HG03045 (cell line): ENCODE results near the gene SRGAP1.
A peak's percentile ranks its signal among the peaks of the same experiment; 100 is the strongest.
"Not testable (repeated sequence)": the region's sequence is repeated elsewhere in the genome, so short reads cannot be mapped to it uniquely, and the experiment has no call there.

Experiments
- ATAC-seq: cut with Tn5 transposase; IDR thresholded peaks from one replicate; pipeline ENCODE4 v1.9.1; 2021; ENCODE audit warnings: mild to moderate bottlenecking, moderate library complexity; ENCODE audit not compliant: unreplicated experiment

Gene SRGAP1

GRCh38 chr12:64186789-64187188 is 342.3 kb downstream of the SRGAP1 start:
- ATAC-seq = peak; percentile 81

DNA sequence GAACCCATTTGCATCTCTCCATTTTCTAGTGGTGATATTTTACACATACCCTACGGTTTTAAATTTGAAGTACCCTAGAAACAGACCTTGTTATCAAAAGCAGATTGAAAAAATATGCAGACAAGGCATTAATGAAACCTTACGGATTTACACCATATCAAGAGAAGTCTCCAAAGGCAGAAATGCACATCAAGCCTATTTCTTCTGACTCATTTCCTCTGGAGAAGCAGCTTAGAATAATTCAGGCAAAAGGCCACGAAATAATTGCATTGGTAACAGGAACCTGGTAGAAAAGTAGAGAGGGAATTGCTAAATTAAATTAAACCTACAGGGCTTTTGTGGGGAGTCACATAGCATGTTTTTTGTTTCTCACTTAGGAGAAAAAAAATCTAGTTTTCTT is 342.9 kb downstream of the SRGAP1 start:
- no peak for ATAC-seq

DNA sequence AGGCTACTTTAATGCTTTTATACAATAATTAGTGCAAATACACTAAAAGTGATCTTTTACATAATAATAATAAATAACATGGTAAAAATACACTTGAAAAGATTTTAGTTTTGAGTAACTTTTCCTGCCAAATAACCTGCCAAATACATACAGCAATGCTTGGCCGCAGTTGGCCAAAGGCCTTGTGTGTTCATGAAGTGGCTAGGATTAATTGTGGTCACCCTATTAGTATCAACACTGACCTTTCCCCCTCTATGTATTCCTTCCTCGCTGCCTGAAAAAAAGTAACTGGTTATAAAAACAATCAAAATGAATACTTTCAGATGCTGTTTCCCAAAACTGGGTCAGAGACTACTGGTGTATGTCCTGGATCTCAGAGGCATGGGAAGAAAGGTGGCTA is 343.3 kb downstream of the SRGAP1 start:
- ATAC-seq = no peak

- no peak for ATAC-seq
Observed at GRCh38 chr12:64189530-64189929, 345.0 kb downstream of the SRGAP1 start.

GRCh38 chr12:64190140-64190539 is 345.6 kb downstream of the SRGAP1 start:
- no peak for ATAC-seq

DNA sequence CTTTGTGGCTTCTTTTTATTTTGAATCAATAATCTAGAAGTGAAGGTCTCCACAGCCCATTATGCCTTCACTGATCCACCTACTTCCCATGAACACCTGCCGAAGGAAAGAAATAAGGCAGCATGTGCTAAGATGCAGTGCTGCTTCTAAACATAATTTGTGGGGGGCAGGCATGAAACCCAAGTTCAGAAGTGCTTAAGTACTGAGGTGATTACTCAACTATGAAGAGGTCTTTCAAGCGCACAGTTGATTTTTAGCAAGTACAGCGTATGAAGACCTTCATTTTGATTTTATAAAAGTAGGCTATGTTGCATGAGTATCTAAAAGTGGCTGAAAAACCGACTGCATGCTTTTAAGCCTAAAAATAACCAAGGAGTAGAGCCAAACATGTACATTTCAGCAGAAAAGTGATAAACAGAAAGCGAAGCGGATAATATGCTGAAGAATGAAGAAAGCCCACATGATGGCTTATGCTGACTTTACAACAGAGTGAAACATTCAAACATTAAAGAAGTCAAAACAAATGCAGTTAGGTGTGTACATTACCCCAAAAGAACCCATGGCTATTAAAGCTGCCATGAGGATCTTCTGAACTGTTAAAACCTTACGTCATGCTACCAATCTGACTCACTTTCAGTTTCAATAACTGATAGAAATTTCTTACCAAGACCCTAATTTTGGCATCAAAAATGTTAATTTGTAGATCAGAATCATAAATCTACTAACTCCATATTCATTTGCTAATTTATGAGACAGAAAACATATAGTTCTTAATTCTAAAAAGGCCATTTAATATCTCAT is 348.3 kb downstream of the SRGAP1 start:
- peak; percentile 93 for ATAC-seq

DNA sequence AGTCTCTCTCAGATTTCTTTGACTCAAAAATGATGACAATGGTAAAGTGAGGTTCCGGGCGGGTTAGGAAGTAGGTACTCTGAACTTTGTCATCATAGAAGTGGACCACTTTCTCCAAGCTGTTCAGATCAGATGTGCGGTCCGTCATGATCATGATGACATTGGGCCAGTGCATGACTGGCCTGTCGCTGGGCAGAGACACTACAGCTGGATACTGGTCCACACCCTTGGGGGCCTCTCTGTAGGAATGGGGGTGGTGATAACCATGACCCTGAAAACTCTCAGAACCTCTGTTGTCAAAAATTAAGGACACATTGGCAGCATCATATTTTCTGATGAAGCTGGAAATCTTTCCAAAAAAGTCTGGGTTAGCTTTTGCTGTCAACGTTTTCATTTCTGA is 349.4 kb downstream of the SRGAP1 start:
- no peak for ATAC-seq

- no peak for ATAC-seq
Observed at GRCh38 chr12:64194333-64195149, 350.0 kb downstream of the SRGAP1 start.

GRCh38 chr12:64195841-64196240 is 351.3 kb downstream of the SRGAP1 start:
- not testable (repeated sequence) for ATAC-seq

DNA sequence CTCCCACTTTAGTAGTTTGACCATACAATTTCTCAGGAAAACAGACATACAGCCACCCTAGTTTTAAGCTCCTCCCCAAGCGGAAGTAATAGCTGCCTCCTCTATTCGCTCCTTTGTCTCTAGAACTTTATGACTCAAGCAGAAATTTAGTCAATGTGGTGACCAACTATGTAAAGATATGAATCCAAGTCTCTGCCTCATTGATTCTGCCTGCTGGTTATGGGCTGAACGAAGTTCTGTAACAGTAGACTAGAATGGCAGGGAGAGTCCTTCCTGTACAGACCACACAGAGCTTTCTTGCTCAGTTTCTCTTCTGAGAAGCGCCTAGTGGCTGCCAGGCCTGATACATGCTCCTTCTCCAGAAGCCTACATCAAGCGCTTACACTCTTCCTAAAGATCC is 358.5 kb downstream of the SRGAP1 start:
- no peak for ATAC-seq

GRCh38 chr12:64203775-64204174 is 359.3 kb downstream of the SRGAP1 start:
- ATAC-seq = no peak

DNA sequence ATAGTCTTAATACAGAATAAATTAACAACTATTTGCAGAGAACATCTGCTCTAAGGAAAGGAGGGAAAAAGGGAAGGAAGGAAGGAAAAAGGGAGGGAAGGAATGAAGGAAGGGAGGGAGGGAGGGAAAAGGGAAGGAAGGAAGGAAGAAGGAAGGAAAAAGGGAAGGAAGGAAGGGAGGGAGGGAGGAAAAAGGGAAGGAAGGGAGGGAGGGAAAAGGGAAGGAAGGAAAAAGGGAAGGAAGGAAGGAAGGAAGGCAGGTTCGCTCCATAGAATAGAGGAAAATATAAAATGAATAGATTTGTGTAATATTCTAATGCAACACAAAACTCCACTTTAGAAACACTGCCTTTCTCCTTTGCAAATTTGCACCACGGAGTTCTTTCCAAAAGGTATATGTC is 361.0 kb downstream of the SRGAP1 start:
- no peak for ATAC-seq

GRCh38 chr12:64207453-64207852 is 363.0 kb downstream of the SRGAP1 start:
- ATAC-seq = no peak
